Measurements from ENCODE around the gene APBA2.

DNA sequence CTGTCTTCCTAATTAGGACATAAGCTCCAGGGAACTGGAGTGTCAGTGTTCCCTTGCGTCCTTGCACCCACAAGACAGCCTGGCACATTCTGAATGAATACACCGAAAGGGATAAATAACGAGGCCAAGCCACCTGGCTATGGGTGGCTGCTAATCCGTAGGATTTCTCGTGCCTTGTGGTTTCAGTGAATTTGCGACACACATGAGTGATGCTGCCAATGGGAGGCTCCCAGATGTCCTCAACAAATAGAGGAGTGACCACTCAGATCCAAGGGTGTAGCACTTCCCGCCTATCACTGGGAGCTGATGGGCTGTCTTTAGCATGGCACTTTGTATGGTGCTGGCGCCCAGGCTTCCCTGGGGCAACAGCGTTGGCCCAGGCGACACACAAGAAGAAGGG lies 43.4 kb downstream of the APBA2 start:
- TF ChIP-seq, protein P1, sequence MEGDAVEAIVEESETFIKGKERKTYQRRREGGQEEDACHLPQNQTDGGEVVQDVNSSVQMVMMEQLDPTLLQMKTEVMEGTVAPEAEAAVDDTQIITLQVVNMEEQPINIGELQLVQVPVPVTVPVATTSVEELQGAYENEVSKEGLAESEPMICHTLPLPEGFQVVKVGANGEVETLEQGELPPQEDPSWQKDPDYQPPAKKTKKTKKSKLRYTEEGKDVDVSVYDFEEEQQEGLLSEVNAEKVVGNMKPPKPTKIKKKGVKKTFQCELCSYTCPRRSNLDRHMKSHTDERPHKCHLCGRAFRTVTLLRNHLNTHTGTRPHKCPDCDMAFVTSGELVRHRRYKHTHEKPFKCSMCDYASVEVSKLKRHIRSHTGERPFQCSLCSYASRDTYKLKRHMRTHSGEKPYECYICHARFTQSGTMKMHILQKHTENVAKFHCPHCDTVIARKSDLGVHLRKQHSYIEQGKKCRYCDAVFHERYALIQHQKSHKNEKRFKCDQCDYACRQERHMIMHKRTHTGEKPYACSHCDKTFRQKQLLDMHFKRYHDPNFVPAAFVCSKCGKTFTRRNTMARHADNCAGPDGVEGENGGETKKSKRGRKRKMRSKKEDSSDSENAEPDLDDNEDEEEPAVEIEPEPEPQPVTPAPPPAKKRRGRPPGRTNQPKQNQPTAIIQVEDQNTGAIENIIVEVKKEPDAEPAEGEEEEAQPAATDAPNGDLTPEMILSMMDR (IDR thresholded peaks at IDR 0.05): no peak
- no peak for TF ChIP-seq POLR2A (IDR thresholded peaks at IDR 0.05)
